Type B pancreatic cell (in vitro differentiated cells): ENCODE data around the gene PTPRF. TPM values are rescaled to one million over a fixed set of nuclear protein-coding genes. Genes with fewer than 3 reads are reported as not detected.

Experiments used
- DNase-seq: peaks from one replicate; pipeline ENCODE4 v3.0.0; 2021; ENCODE audit warnings: mixed read lengths; ENCODE audit not compliant: unreplicated experiment; ENCODE audit errors: extremely low spot score
- H3K27ac Mint-ChIP-seq: 2 replicates; pipeline ENCODE4 v1.8.0; 2021; ENCODE audit warnings: mild to moderate bottlenecking, mixed read lengths
- H3K27me3 Mint-ChIP-seq: 2 replicates; pipeline ENCODE4 v1.8.0; 2021; ENCODE audit warnings: mixed read lengths
- H3K36me3 Mint-ChIP-seq: 2 replicates; pipeline ENCODE4 v1.8.0; 2021; ENCODE audit warnings: mixed read lengths
- H3K4me1 Mint-ChIP-seq: one replicate; pipeline ENCODE4 v1.8.0; 2021; ENCODE audit warnings: mixed read lengths; ENCODE audit not compliant: unreplicated experiment
- H3K4me3 Mint-ChIP-seq: 2 replicates; pipeline ENCODE4 v1.8.0; 2021; ENCODE audit warnings: mild to moderate bottlenecking, mixed read lengths
- H3K9me3 Mint-ChIP-seq: 2 replicates; pipeline ENCODE4 v1.8.0; 2021; ENCODE audit warnings: mixed read lengths
- long read RNA-seq: library from polyadenylated mRNA; unstranded; transcript quantifications from one replicate; pipeline ENCODE4 v2.0.0, GENCODE V29; 2020
- total RNA-seq: library from RNA; stranded (reverse); gene quantifications from 2 replicates; pipeline ENCODE4 v1.2.1, GENCODE V29; 2021; ENCODE audit warnings: low replicate concordance
- TF ChIP-seq, protein P1 (sequence below): fragments of 200-600 bp; sonication (generic); conservative IDR thresholded peaks from 2 replicates; pipeline ENCODE4 v1.5.0; 2021; ENCODE audit warnings: antibody characterized with exemption, mild to moderate bottlenecking

The PTPRF gene
- total RNA-seq = 260 and 507 TPM in 2 replicates
- long read RNA-seq, partial matches to known transcripts = 216 of 251 reads
- long read RNA-seq, other reads (novel, unspliced or antisense) = 34 of 251 reads

DNA sequence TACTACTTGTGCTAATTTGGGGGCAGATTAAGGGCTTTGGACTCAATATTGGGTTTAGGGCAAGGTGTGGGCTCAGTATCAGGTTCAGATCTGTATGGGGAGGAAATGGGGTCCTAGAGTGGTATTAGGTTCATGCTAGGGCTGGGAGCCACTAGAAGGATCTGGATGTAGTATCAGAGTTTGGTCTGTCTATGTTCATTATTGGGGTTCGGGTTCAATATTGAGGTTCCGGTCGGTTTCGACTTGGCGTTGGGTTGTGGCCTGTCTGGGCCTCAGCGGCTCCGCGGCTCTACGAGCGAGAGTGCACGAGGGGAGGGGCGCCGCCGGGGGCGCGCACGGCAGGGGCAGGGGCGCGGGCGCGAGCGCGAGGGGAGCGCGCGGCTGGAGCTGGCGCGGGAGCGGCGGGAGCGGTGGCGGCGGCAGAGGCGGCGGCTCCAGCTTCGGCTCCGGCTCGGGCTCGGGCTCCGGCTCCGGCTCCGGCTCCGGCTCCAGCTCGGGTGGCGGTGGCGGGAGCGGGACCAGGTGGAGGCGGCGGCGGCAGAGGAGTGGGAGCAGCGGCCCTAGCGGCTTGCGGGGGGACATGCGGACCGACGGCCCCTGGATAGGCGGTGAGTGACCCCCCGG is at the start of gene PTPRF:
PTPRF (plus strand) TSS at position 401 of the 624 bp plus-strand sequence. CDS start 14,193 bp downstream, outside the sequence.
- peak within 1 kb of the TSS; percentile 97 for H3K27ac Mint-ChIP-seq
- peaks cover 5% of the 10 kb centered on the region for H3K27me3 Mint-ChIP-seq
- peaks cover 36% of the 10 kb centered on the region for H3K4me1 Mint-ChIP-seq
- H3K36me3 Mint-ChIP-seq = peaks cover 7% of the 10 kb centered on the region
- H3K4me3 Mint-ChIP-seq = peak within 1 kb of the TSS; percentile 100
- DNase-seq = peak; percentile 86
- TF ChIP-seq, protein P1, sequence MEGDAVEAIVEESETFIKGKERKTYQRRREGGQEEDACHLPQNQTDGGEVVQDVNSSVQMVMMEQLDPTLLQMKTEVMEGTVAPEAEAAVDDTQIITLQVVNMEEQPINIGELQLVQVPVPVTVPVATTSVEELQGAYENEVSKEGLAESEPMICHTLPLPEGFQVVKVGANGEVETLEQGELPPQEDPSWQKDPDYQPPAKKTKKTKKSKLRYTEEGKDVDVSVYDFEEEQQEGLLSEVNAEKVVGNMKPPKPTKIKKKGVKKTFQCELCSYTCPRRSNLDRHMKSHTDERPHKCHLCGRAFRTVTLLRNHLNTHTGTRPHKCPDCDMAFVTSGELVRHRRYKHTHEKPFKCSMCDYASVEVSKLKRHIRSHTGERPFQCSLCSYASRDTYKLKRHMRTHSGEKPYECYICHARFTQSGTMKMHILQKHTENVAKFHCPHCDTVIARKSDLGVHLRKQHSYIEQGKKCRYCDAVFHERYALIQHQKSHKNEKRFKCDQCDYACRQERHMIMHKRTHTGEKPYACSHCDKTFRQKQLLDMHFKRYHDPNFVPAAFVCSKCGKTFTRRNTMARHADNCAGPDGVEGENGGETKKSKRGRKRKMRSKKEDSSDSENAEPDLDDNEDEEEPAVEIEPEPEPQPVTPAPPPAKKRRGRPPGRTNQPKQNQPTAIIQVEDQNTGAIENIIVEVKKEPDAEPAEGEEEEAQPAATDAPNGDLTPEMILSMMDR = peak; percentile 47
- no peaks in the 10 kb centered on the region for H3K9me3 Mint-ChIP-seq

DNA sequence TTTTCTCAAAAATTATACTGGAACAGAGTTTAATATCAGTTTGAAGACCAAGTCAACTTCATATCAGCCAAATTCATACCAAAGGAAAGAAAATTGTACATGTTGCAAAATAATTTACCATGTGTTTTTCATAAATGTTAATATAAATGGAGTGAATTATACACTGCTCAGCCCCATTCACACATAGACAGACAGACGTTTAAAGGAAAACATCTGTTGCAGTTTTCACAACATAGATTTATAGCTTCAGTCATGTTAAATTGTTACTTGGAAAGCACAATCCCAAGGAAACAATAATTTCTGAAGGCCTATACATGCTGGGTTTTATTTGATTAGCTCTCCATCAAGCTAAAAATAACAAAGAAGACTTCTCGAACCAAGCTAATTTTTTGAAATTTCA is 49.2 kb upstream of the PTPRF start:
- TF ChIP-seq, protein P1 = no peak
- Mint-ChIP-seq H3K27ac (no peak overlapping the region), H3K36me3 (no peaks in the 10 kb centered on the region), H3K9me3 (no peaks in the 10 kb centered on the region), H3K4me3 (no peak overlapping the region), H3K27me3 (no peaks in the 10 kb centered on the region), H3K4me1 (no peaks in the 10 kb centered on the region)
- no peak for DNase-seq

DNA sequence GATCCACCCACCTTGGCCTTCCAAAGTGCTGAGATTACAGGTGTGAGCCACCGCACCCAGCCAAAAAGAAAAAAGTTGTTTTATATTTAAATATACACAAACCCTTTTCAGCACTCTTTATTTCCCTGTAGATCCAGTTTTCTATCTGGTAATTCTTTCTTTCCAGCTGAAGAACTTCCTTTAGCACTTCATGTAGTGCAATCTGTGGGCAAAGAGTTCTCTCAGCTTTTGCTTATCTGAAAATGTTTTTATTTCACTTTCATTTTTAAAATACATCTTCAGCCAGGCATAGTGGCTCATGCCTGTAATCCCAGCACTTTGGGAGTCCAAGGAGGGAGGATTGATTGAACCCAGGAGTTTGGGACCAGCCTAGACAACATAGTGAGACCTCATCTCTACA is 48.5 kb upstream of the PTPRF start:
- Mint-ChIP-seq H3K27me3 (no peaks in the 10 kb centered on the region), H3K9me3 (no peaks in the 10 kb centered on the region), H3K4me3 (no peak overlapping the region), H3K27ac (no peak overlapping the region), H3K4me1 (no peaks in the 10 kb centered on the region), H3K36me3 (no peaks in the 10 kb centered on the region)
- DNase-seq = no peak
- TF ChIP-seq, protein P1 = no peak

DNA sequence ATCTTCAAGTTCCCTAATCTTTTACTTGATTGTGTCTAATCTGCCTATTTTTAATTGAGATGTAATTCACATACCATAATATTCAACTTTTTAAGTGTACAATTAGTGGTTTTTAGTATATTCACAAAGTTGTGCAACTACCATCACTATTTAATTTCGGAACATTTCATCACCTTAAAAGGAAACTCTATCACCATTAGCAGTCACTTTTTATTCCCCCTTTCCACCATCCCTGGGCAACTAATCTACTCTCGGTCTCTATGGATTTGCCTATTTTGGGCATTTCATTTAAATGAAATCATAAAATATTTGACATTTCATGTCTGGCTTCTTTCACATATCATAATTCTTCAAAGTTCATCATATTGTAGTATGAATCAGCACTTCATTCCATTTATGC is 46.3 kb upstream of the PTPRF start:
- Mint-ChIP-seq H3K36me3 (no peaks in the 10 kb centered on the region), H3K4me1 (no peaks in the 10 kb centered on the region), H3K9me3 (no peaks in the 10 kb centered on the region), H3K27me3 (no peaks in the 10 kb centered on the region), H3K4me3 (no peak overlapping the region), H3K27ac (no peak overlapping the region)
- DNase-seq = no peak
- TF ChIP-seq, protein P1 = no peak

DNA sequence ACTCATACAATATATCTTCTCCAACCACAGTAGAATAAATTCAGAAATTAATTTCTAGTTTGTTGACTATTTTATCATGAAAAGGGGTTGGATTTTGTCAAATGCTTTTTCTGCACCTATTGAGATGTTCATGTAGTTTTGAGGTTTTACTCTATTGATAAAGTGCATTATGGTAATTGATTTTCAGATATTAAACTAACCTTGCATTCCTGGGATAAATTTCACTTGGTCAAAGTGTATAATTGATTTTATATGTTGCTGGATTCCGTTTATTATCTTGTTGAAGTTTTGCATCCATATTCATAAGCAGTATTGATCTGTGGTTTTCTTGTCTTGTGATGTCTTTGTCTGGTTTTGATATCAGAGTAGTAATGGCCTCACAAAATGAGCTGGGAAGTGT is 42.5 kb upstream of the PTPRF start:
- H3K4me1 Mint-ChIP-seq = no peaks in the 10 kb centered on the region
- H3K36me3 Mint-ChIP-seq = no peaks in the 10 kb centered on the region
- TF ChIP-seq, protein P1 = no peak
- no peak for DNase-seq
- H3K4me3 Mint-ChIP-seq = no peak overlapping the region
- no peaks in the 10 kb centered on the region for H3K27me3 Mint-ChIP-seq
- no peaks in the 10 kb centered on the region for H3K9me3 Mint-ChIP-seq
- no peak overlapping the region for H3K27ac Mint-ChIP-seq
